ENCODE measurements around the gene SOX13.

SOX13 gene

GRCh38 chr1:204053893-204054292 is 19.0 kb upstream of the SOX13 start:
- no peak for DNase-seq
- in situ Hi-C loops (cut with MboI; ENCODE audit: low pct_unique_long_range_greater_than_20kb, low sequenced_read_pairs): no loop called here

DNA sequence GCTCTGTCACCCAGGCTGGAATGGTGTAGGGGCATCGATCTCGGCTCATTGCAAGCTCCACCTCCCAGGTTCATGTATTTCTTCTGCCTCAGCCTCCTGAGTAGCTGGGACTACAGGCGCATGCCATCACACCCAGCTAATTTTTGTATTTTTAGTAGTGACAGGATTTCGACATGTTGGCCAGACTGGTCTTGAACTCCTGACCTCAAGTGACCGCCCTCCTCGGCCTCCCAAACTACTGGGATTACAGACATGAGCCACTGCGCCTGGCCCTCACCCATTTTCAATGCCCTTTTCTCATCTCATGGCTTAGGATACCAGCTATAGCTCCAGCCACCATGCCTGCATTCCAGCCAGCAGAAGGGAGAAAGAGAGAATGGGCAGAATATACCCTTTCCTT is 12.9 kb upstream of the SOX13 start:
- in situ Hi-C loops (cut with MboI; ENCODE audit: low pct_unique_long_range_greater_than_20kb, low sequenced_read_pairs): no loop called here
- no peak for DNase-seq

DNA sequence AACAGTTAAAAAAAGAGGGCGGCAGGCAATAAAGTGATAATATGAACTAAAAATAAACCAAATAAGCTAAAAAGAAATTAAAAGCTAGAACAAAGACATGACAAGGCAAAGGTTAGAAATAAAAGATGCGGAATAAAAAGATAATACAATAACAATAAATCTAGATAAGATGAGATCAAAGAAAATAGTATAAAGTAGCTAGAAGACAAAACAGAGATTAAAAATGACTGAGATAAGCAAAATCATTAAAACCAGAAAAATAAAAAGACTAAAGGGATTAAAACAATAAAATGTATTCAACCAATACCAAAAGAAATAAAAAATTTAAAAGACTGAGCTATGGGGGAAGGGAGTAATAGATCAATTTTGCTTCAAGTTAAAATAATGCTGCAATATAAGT is 10.8 kb upstream of the SOX13 start:
- no peak for DNase-seq
- in situ Hi-C loops (cut with MboI; ENCODE audit: low pct_unique_long_range_greater_than_20kb, low sequenced_read_pairs): no loop called here

GRCh38 chr1:204065174-204065985 is 7.5 kb upstream of the SOX13 start:
- no peak for DNase-seq
- in situ Hi-C loops (cut with MboI; ENCODE audit: low pct_unique_long_range_greater_than_20kb, low sequenced_read_pairs): no loop called here

GRCh38 chr1:204065986-204066300 is 7.0 kb upstream of the SOX13 start:
- no peak for DNase-seq
- in situ Hi-C loops (cut with MboI; ENCODE audit: low pct_unique_long_range_greater_than_20kb, low sequenced_read_pairs): no loop called here

- in situ Hi-C loops (cut with MboI; ENCODE audit: low pct_unique_long_range_greater_than_20kb, low sequenced_read_pairs): no loop called here
- no peak for DNase-seq
These were observed 5.0 kb upstream of the SOX13 start for GRCh38 chr1:204067935-204068334.

DNA sequence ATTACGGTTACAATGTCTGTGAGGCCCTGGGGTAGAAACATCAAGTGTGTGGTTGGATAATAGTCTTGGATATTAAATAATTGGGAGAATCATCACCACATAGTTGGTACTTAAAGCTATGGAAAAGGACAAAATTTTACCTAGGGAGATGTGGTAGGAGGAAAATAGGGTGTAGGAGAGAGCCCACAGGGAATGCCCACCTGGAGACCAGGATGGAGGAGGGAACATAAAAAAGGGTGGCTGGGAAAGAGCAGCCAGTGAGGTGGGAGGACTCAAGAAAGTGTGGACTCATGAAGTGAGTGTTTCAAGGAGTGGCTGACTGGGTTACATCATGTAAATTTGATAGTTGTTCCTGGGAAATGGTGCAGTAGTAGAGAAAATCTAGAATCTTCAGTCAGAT is 3.0 kb upstream of the SOX13 start:
- DNase-seq: no peak
- in situ Hi-C loops (cut with MboI; ENCODE audit: low pct_unique_long_range_greater_than_20kb, low sequenced_read_pairs): no loop called here

DNA sequence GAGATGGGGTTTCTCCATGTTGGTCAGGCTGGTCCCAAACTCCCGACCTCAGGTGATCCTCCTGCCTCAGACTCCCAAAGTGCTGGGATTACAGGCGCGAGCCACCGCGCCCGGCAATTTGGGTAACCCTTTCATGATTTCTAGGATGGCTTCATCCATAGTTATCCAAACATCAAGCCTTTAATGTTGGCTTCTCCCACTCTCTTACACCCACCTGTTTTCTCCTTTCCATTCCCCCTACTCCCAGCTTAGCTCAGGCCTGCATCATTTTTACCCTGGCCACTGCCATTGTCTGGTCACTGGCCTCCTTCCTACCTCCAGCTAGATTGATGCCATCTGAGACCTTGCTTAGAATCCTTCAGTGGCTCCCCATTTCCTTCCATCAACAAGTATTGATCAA is 2.0 kb upstream of the SOX13 start:
- no peak for DNase-seq
- in situ Hi-C loops (cut with MboI; ENCODE audit: low pct_unique_long_range_greater_than_20kb, low sequenced_read_pairs): no loop called here

- in situ Hi-C loops (cut with MboI; ENCODE audit: low pct_unique_long_range_greater_than_20kb, low sequenced_read_pairs): no loop called here
- DNase-seq: no peak
These were observed 940 bp downstream of the SOX13 start for GRCh38 chr1:204073837-204074273.

DNA sequence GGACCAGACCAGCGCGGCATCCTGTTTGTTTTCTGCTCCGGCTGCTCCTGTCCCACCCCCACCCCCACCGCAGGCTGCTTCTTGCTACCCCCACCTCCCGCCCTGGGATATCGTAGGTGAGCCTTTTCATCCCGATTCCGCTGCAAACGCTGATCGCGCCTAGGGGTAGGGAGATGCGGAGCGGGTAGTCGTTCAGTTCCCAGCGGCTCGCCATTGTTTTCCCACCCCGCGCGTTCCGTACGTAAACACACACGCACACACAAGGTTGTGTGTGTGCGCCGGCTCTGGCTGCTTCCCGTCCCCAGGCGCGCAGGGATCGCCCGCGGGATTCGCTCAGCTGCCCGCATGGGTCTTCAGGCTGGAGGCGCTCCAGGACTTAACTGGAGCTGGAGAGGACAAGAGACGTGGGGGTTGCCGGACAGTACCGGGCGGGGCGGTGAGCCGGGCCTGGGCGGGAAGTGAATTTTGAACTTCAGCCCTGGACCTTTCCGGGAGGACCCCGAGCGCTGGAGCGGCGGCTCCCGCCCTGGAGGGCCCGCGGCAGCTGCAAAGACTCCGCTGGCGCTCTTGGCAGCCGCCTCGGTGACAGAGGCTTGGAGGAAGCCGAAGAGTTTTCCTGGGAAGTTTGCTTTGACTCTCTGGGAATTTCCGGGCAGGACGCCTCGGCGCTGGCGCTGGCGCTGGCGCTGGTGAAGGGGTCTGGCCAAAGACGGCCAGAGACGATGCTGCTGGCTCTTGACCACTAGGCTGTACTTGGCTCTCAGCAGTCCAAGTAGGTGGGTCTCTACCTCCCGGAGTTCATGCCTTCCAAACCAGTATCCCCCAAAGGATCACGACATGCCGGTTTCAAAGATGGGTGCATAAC is 1.6 kb downstream of the SOX13 start:
- in situ Hi-C loops (cut with MboI; ENCODE audit: low pct_unique_long_range_greater_than_20kb, low sequenced_read_pairs): no loop called here
- no peak for DNase-seq

- no peak for DNase-seq
These were observed 2.2 kb downstream of the SOX13 start for GRCh38 chr1:204075139-204075521.

GRCh38 chr1:204075890-204076846 is 3.3 kb downstream of the SOX13 start:
- in situ Hi-C loops (cut with MboI; ENCODE audit: low pct_unique_long_range_greater_than_20kb, low sequenced_read_pairs): no loop called here
- no peak for DNase-seq

More at GRCh38 chr1:204075139-204075521, 2.2 kb downstream of the SOX13 start:
- in situ Hi-C loops (cut with MboI; ENCODE audit: low pct_unique_long_range_greater_than_20kb, low sequenced_read_pairs): no loop called here

- in situ Hi-C loops (cut with MboI; ENCODE audit: low pct_unique_long_range_greater_than_20kb, low sequenced_read_pairs): no loop called here
- no peak for DNase-seq
These were observed 4.0 kb downstream of the SOX13 start for GRCh38 chr1:204076891-204077290.

- no peak for DNase-seq
- in situ Hi-C loops (cut with MboI; ENCODE audit: low pct_unique_long_range_greater_than_20kb, low sequenced_read_pairs): no loop called here
These were observed 5.2 kb downstream of the SOX13 start for GRCh38 chr1:204077979-204078696.

- in situ Hi-C loops (cut with MboI; ENCODE audit: low pct_unique_long_range_greater_than_20kb, low sequenced_read_pairs): no loop called here
- no peak for DNase-seq
These were observed 6.7 kb downstream of the SOX13 start for GRCh38 chr1:204079608-204079999.

DNA sequence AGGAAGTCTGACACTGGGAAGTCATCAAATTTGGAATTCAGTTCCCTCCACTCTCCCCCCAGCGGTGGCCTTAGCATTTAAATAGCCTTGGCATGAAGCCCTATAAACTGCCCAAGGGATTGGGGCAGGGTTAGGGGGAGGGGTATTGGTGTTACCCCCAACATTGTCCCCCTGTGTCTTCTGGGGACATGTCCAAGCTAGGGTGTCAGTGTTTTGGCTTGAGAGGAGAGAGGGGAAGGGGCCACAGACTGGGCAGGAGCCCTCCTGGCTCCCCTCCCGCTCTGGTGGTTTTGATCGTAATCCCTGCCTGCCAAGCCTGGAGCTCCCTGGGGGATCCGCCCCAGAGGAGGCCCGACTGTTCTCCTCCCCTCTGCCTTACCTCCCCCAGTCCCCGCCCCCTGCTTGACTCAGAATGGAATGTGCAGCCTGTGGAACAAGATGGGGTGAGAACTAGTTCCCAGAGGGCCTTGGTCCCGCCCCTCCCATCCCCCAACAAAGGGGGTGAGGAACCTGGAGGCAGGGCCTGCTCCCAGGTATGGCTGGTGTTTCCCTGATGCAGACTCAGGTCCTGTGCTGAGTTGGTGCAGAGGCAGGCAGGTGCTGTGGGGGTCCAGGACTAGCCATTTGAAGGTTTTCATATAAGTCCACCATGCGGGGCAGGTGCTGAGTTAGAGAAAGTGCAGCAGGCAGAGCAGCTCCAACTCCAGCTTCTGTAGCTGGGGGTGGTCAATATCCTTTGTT is 7.4 kb downstream of the SOX13 start:
- DNase-seq: no peak
- in situ Hi-C loops (cut with MboI; ENCODE audit: low pct_unique_long_range_greater_than_20kb, low sequenced_read_pairs): no loop called here

DNA sequence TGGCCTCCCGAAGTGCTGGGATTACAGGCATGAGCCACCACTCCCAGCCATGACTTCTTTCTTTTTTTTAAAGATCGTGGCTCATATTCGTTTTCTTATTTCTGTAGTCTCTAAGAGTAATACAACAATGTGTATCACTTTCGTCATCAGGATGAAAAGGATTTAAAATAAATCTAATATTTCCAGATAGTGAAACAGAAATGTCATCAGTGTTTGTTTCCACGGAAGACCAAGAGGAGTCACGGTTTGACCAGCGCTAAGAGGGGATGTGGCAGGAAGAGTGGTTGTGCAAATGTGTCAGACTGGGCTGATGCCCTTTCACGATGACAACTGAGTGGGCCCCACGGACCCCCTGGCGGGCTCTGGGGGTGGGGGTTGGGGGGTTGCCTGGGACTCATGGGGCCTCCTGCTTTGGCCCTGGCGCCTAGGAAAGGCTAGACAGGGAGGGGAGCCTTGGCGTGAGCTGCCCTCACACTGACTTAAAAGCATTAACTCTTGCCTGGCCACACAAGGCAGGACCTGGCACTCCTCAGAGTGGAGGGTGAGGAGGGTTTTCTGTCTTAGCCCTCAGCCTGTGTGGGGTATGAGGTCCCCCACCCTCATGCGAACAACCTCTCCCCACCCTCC is 8.4 kb downstream of the SOX13 start:
- no peak for DNase-seq
- in situ Hi-C loops (cut with MboI; ENCODE audit: low pct_unique_long_range_greater_than_20kb, low sequenced_read_pairs): no loop called here

Measured in KBM-7 (cell line).